GM21528 (cell line): ENCODE data around the gene MAP7D2.

ENCODE experiments used
- ATAC-seq: cut with Tn5 transposase; IDR thresholded peaks from one replicate; pipeline ENCODE4 v1.9.1; 2021; ENCODE audit warnings: mild to moderate bottlenecking, moderate library complexity; ENCODE audit not compliant: unreplicated experiment, low FRiP score

Gene MAP7D2

GRCh38 chrX:20046223-20046622, 70.5 kb downstream of the MAP7D2 start:
- ATAC-seq = no peak

DNA sequence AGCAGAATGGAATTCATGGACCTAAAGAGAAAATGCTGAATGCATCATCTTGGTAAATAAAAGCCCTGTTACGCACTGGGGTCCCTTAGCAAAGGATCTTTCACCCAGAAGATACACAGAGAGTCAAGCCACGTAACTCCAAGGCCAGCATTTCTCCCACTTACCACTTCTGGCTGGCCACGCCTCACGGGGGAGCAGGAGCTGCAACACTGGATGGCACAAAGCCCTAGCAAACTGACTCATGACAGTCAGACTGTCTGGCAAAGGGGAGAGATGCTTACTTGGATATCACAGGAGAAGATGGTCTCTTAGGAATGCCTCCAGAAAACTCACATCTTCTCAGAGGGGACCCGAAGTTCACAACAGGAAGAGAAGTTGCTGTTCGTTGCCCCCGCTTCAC, 74.5 kb downstream of the MAP7D2 start:
- no peak for ATAC-seq

DNA sequence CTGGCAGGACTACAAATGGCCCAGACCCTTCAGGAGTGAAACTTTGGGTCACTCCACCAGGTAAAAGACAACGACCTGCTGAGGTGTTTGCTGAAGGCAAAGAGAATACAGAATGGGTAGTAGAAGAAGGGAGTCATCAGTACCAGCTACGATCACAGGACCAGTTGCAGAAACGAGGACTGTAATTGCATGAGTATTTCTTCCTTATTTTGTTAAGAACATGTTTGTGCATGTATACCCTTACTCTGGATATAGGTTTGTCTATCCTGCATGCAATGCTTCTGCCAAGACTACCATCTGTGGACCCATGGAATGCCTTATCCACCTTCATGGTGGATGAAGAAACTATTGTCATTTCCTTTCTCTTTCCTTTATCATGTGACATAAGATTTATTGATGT, 77.7 kb downstream of the MAP7D2 start:
- ATAC-seq = no peak

DNA sequence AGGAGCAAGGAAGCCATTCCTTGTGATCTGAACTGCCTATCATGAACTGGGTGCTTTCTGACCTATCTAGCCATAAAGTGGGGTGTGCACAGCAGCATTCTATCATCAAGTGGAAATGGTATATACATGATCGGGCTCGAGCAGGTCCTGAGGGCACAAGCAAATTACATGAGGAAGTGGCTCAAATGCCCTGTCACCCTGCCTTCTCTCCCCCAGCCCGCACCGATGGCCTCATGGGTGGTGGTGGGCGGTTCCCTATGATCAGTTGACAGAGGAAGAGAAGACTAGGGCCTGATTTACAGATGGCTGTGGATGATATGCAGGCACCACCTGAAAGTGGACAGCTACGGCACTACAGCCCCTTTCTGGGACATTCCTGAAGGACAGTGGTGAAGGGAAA, 79.5 kb downstream of the MAP7D2 start:
- no peak for ATAC-seq

- no peak for ATAC-seq
These were observed 84.5 kb downstream of the MAP7D2 start for GRCh38 chrX:20032201-20032600.

DNA sequence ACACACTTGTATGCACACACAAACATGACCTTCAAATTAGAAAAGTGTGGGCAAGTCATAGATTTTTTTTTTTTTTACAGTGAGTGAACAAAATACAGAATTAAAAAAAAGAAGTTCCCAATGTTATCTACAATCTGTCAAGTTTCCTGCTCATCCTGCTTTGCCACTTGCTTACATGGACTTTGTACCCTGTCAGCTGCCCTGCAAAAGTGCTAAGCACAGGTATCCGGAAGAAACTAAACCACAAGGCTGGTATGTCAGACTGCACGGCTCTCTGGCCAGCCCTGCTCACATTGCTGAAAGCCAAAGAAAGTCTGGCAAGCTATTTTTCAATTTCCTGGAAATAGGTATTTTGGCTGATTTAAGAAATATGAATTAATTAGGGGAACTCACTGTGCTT, 87.0 kb downstream of the MAP7D2 start:
- ATAC-seq = no peak

GRCh38 chrX:20028588-20028987, 88.1 kb downstream of the MAP7D2 start:
- no peak for ATAC-seq

- no peak for ATAC-seq
These were observed 90.4 kb downstream of the MAP7D2 start for GRCh38 chrX:20026278-20026677.

GRCh38 chrX:20019672-20020365, 96.9 kb downstream of the MAP7D2 start:
- ATAC-seq = no peak

DNA sequence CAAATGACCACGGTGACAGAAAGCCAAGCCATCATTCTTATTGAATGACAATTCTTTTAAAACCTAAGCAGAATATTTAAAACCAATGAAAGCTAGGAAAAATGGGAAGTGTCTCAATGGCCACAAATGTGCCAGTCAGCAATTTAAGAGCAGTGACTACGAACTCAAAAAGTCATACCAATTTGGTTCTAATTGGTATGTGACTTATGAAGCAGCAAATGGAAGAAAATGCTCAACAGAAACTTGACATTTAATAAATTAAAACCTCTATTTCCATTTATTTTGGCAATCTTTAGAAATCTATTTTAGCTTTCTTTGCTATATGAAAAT, 100.1 kb downstream of the MAP7D2 start:
- ATAC-seq = no peak

DNA sequence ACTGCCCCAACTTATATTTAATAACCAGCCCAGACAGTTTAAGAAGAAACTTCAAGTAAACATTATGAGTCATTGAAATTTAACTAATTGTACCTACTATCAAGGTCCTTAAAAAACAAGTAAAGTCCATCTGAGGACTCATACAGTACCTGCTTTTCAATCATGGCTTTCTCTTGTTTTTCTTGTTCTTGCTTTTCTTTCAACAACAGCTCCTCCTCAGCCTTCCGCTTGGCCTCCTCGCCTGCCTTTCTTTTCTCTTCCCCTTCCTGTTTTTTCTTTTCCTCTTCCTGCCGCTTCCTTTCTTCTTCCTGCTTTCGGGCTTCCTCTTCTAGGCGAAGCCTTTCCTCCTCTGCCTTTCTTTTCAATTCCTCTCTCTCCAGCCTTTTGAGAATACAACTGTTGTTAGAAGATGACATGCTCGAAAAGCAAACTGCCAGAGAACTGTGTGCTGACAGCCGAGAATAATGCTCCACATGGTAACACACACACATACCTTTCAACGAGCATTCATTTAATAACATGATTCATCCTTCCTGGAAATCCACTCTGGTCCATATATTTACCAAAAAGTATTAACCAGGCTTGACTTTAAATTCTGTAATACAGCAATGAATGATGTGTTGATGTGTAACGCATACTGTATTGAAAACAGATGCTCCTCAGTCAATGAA, 100.6 kb downstream of the MAP7D2 start:
- ATAC-seq = no peak

GRCh38 chrX:20015422-20015821, 101.3 kb downstream of the MAP7D2 start:
- ATAC-seq = no peak

DNA sequence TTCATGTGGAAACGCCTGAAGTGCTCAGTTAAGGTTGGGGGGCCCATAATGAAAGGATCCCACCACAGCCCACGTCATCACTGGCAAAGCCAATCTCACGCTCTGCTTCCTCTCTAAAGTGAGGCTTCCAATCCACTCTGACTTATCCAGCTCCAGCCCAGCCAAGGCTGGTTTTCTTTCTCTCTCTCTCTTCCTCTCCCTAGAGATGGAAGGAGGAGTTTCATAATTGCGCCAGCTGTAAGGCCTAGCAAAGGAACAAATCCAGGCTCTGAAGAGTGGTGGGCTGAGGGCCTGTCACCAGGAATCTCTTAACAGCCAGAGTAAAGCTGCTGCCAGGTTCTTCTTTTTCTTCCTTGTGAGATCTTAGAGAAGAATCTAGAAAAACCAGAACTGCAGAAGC, 105.1 kb downstream of the MAP7D2 start:
- no peak for ATAC-seq

DNA sequence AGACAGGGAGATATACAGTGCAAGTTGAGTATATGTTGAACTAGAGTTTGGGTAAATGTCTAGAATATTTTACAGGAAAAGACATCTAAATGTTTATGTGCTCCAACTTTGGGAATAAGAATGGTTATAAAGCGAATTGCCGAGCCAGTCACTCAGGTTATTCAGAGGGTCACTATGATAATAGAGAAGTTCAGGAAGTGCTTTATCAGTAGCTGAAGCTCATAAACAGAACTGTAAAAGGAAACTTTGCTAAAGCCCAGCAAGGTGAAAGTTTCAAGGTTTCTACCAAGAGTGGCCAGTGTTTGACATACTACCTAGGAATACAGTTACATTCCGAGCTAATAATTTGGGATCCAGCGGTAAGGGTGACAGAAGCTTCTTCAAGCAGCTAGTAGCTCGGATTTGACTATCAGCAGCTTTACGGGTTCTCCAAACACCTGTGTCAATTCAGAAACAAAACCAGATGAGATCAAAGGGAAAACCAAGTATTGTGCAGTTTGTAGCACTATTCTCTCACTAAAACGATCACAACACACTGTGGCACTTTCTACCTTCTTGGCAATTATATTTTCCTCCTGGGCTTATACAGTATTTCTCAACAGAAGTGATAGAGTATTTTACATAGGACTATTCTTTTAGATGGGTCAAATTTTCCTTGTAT, 108.6 kb downstream of the MAP7D2 start:
- ATAC-seq = no peak

- no peak for ATAC-seq
These were observed 110.8 kb downstream of the MAP7D2 start for GRCh38 chrX:20005883-20006282.

DNA sequence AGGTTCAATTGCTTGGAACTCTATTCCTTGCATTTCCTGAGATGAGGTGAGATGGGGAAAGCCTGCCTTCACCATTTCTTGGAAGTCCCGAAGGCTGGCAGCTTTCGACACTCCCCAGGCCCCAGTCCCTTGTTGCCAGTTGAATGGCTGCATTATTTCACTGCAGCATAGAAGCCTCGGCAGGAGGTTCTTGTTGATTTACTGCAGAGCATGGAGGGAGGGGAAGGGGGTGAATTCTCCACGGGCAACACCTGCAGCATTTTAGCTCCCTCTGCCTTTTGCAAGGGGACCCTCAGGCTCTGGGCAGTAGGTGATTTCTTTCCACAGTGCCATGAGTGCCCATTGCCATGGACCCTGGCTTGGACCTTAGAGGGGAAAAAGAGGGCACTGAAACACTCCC, 115.1 kb downstream of the MAP7D2 start:
- no peak for ATAC-seq

- ATAC-seq = no peak
These were observed 125.4 kb downstream of the MAP7D2 start for GRCh38 chrX:19991350-19991718.

GRCh38 chrX:19990556-19991349, 126.0 kb downstream of the MAP7D2 start, which contains the start of gene BCLAF3:
Gene BCLAF3, minus strand, starts transcription at chrX:19991061. Its CDS starts 20,797 bp downstream, at chrX:19970264.
- ATAC-seq = peak; percentile 96

DNA sequence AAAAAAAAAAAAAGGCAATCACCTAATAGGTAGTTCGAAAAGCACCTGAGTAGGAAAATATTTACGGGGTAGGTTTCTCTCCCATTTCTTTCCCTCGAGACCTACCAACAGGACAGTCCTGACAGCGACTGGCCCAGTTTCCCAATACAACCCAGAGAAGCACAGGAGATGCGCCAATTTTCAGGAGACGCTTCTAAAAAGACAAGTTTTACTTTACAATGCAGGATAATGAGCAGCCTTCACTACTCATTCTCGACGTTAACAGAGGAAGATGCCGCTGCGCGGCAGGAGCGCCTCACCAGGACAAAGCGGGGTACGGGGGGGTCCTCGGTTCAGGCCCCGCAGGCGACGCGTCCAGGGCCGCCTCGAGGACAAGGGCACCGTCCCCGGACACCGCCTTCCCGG, 126.6 kb downstream of the MAP7D2 start:
- peak; percentile 24 for ATAC-seq

DNA sequence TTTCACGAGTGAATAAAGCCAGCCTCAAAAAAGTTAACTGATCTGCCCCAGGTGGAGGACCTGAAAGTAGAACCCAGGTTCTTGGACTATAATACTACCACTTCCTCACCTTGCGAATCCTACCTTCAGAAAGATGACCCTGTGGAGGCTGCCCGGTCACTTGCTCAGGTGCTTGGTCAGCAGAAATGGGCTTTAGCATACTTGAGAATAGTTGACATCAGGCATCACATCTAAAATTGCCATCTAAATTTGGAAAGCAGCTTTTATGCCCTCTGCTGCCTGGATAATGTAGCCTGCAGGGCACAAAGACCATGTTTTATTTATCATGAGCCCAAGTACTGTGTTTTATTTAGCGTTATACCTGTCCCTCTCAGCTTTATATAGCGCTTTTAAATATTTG, 128.9 kb downstream of the MAP7D2 start:
- no peak for ATAC-seq

GRCh38 chrX:19986531-19986930, 130.2 kb downstream of the MAP7D2 start:
- ATAC-seq = no peak
